ENCODE data around the gene PRKCZ.

The PRKCZ gene

GRCh38 chr1:2163205-2163604, 113.0 kb downstream of the PRKCZ start:
- no peak for DNase-seq

DNA sequence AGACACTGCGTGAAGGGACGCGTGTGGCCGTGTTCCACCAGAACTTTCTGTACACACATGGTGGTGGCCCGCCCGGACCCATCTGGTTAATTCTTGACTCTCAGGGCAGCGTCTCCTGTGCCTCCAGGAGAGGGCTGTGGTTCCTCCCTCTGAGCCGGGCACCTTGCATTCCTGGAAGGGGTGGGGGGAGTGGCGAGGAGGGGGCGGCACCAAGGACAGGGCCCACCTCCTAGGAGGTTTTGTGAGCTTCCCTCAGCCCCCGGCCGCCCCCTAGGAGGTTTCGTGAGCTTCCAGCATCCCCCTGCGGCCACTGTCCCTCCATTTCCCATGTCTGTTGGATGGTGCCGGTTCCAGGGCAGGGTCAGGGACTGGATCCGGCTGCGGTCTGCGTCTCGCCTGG, 115.4 kb downstream of the PRKCZ start:
- no peak for DNase-seq

GRCh38 chr1:2166254-2166653, 116.0 kb downstream of the PRKCZ start:
- DNase-seq: no peak

GRCh38 chr1:2166695-2167094, 116.5 kb downstream of the PRKCZ start:
- no peak for DNase-seq

- no peak for DNase-seq
Observed at GRCh38 chr1:2168090-2168489, 117.9 kb downstream of the PRKCZ start.

DNA sequence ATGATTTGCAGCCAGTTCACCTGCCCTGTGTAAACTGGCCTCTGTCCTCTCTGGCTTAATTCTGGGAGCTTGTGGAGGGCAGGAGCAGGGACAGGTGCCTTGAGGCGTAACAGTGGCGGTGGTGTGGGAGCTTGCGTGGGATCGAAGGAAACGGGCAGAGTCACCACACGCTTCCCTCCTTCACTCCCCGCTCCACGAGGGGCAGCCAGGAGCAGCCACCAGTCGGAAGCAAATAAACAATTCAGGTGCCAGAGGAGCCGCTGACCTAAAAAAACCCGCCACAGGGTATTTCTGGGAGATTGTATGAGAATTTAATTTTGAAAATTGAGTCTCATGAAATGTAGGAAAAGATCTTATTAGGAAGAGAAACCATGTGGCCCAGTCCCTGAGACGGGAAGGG, 118.3 kb downstream of the PRKCZ start:
- no peak for DNase-seq

GRCh38 chr1:2169200-2169836, 119.1 kb downstream of the PRKCZ start:
- DNase-seq: no peak

- no peak for DNase-seq
Observed at GRCh38 chr1:2170211-2170610, 120.0 kb downstream of the PRKCZ start.

- DNase-seq: no peak
Observed at GRCh38 chr1:2172012-2172411, 121.8 kb downstream of the PRKCZ start.

DNA sequence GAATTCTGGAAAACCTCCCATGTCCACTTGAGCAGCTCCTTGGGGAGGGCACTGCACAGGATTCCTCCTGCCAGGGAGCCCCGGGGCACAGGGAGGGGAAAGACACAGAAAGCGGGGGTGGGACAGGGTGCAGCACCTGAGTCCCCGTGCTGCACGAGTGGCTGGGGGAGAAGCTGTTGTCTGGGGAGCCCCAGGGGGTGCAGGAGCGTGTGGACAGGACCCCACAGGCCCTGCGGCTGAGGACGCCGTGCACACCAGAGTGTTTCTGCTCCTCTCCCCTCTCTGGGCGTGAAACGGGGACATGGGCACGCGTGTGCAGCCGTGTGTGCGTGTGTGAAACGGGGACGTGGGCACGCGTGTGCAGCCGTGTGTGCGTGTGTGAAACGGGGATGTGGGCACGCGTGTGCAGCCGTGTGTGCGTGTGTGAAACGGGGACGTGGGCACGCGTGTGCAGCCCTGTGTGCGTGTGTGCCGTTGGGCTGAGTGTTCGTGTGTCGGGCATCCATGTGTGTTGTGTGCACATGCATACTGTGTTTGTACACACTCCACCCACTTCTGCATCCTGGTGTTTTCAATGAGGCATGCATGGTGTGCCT, 122.4 kb downstream of the PRKCZ start:
- DNase-seq: no peak

DNA sequence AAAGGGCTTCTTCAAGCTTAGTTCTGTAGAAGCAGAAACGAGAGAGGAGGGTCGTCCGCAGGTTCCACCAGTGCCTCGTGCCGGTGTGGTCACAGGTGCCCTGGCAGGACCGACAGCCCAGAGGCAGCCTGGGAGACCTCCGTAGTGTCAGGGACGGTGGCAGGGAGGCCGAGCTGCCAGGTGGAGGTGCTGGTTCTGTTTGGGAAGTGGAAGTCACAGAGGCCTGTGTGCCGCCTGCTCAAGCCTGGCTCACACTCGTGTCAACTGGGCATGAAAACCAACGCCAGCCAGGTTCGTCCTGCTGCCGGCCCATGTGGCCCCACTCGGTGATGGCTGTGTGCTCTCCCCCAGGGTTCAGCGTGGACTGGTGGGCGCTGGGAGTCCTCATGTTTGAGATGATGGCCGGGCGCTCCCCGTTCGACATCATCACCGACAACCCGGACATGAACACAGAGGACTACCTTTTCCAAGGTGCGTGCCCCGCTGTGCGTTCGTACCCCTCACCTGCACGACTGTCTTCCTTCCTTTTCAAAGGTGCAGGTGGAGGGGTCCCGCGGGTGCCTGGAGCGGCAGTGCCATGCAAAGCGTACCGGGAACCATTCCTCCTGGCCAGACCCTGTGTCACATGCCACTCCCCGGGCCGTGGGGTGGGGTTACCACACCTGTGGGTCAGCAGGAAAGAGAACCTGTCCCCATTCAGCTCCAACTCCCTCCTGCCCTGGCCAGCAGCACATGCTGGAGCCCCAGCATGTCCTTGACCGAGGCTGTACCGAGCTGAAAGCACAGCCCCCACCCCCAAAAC, 123.5 kb downstream of the PRKCZ start:
- no peak for DNase-seq

DNA sequence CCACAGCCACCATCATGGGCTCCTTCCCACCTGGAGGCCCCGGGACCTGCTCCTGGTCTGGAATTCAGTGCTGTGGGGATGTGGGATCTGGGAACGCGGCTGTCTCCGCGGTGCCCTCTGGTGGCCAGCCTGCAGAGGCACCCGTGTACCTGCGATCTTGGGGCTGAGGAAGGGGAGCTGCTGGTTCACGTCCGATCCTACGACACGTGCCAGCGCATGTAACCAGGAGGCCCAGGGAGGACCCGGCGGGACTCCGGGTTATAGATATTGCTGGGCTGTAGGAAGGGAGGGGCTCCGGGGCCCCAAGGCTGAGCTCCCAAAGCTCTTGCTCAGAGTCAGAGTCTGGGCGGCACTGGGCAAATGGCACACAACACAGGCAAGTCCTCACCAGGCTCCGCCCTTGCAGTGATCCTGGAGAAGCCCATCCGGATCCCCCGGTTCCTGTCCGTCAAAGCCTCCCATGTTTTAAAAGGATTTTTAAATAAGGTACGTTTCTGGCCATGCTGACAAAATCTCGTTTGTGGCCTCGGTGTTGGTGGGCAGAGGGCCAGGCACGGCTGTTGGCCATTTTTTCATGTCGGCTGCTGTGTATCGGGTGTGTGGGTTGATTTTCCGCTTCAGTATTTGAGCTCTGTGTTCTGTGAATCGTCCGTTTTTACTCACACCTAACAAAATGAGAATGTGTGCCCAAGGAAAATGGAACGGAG, 124.3 kb downstream of the PRKCZ start:
- DNase-seq: peak; percentile 26 to 51 (median 51)

DNA sequence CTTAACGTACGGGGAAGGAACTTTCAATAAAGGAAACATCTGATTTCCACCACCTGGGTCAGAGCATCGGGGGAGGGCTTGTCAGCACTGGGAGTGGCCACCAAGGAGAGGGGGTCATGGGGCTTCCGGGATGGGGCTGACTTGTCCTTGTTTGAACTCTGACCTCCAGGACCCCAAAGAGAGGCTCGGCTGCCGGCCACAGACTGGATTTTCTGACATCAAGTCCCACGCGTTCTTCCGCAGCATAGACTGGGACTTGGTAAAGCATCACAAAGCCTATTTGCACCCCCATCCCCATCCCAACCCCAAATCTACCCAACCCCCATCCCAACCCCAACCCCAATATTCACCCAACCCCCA, 124.8 kb downstream of the PRKCZ start:
- no peak for DNase-seq

DNA sequence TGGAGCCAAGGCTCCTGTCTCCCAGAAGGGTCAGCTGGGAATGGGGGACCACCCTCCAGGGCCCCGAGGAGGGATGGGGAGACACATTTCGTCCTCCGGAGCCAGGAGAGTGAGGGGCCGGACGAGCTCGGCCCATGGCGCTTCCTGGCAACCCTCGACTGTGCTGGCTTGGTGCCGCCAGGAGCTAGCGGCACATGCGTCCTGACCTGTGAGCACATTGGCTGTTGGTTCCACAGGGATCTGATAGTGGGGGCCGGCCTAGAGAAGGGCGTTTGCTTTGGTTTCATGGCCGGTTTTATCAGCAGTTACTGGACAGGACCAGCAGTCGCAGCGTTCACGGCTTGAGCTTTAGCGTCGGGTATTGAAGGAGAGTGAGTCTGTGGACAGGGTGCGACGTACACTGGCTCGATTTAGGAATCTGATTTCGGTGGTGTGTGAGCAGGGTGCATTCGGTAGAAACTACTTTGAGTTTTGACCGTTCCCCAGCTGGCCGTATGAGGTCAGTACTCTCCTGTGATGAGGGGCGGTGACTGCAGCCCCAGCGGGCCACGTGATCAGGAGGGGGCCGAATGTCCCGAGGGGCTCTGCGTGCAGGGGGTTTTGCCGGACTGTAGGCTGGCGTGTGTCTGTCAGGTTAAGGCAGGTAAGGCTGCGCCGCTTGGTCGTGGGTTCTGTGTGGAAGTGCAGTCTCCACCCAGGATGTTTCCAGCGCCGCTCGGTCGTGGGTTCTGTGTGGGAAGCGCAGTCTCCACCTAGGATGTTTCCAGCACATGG, 125.7 kb downstream of the PRKCZ start:
- no peak for DNase-seq

DNA sequence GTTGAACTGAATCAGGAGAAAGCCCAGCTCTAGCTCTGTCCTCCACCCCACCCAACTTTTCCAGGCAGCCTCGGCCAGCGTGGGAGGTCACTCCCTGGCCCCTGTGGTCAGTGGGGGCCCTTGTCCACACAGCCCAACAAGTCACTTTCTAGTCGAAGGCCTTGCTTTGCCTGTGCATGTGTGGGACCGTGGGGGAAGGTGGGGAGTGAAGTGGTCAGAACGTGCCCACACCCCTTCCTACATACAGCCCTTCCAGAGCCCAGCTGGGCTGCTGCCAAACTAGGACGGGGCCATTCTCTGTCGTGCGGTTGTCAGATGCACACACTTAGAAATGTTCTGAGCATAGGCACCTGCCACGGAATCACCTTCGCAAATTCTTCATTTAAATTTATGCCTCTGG, 126.4 kb downstream of the PRKCZ start:
- DNase-seq: no peak

DNA sequence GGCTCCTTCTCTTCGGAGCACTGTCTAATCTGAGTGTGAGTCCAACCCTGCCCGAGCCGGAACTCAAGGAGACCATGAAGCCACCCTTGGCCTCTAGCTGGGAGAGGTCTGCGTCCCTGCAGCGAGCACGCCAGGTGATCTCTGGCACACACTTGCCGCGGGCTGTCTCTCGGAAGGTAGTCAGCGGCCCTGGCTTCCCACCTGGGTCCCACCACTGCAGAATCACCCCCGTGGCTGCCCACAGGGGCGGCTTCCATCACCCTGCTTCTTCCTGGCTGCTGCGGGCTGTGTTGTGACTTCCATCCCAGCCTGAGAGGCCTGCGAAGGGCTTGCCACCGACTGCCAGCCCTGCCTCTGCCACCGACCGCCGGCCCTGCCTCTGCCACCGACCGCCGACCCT, 127.3 kb downstream of the PRKCZ start:
- no peak for DNase-seq

GRCh38 chr1:2177946-2178538, 127.8 kb downstream of the PRKCZ start:
- DNase-seq: no peak

DNA sequence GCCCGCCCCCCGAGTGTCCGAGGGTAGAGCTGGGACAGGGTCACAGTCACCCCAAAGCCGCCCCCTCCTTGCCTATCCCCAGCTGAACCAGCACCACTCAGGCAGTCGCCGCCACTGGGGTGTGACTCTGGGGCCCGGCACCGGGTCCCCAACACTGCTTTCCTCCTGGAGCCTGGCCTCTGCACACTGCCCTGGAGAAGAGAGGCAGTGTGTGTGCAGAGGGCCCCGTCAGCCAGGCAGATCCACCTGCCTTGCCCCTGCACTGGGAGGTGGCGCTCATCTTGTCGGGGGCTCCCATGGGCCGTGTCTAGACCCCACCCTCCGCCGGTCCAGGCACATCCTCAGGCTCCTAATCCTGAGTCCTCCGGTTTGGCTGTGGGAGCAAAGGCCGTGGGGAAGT, 128.7 kb downstream of the PRKCZ start:
- DNase-seq: no peak

DNA sequence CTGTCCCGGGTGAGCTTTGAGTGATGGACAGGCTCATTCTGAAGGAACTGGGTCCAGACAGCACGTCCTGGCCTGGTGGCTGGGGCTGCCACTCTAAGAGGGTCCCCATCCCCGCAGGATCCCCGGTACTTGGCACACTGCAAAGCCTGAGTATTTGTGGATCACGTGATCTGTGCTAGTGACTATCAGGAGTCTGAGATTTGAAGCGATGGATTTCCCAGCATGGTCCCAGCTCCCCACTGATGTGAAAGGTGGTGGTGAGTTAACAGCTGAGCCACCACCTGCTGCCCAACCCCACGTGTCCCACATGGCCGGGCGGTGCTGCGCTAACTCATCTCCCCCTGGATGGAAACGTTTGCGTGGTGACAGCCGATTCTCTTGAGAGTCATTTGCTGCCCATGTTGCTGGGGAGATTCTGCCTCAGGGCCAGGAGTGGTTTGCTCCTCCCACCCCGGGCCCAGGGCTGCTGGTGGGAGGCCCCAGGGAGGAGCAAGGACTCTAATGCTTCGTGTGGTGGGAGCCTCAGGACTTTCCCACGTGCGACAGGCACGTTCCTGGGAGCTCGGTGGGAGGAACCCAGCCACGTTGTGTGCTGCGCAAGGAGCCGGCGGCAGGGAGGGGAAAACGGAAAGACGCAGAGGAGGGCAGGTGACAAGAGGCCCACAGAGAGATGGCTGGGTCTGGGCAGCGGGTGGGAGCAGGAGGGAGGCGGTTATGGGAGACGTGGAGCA, 129.2 kb downstream of the PRKCZ start:
- DNase-seq: peak; percentile 58 to 83 (median 80)

DNA sequence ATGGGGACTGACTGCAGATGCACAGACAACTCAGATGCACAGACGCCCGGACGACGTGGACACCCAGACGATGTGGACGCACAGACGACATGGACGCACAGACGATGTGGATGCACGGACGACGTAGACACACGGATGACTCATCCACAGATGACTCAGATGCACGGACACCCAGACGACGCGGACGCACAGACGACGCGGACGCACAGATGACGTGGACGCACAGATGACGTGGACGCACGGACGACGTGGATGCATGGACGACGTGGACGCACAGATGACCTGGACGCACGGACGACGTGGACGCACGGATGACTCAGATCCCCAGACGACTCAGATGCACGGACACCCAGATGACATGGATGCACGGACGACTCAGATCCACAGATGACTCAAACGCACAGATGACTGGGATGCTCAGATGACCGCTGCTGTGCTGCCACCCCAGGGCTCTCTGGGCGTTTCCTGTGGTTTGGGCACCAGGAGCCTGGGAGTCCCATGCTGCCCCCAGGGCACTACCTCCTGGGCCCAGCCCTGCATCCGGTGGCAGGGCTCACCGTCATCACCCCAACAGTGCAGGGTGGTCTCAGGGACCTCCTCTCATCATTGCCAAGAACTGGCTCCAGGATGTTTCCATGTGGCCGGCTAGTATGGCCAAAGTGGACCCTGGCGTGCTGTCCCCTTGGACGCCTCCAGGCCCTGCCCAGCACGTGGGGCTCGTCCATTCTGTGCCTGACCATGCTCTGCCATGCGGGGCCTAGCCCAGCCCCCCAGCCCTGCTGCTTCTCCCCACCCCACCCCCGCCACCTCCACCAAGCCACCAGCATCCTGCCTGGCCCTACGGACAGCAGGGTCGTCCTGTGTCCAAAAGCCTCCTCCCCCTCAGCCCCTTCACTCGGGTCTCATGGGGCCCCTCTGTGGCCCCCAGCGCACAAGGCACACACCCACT, 130.4 kb downstream of the PRKCZ start:
- DNase-seq: no peak

DNA sequence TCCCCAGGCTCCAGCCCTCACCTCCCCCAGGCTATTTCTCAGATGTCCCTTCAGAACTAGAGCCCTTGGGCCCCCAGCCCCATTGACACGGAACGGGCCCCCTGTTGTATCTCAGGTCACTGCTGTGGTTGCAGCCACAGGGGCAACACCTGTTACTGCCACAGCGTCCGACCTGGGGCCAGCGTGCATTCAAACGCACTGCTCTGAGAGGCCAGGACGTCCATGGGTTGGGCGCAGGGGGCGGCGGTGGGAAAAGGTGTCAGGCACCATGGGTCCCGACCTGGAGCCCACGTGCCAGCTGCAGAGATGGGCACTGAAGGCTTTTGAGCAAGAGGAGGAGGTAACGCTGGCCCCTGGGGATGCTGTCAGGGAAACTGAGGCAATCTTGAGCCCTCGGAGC, 131.1 kb downstream of the PRKCZ start:
- DNase-seq: no peak
